Measurements from ENCODE around the gene DPF1. TPM values are rescaled to one million over a fixed set of nuclear protein-coding genes. Genes with fewer than 3 reads are reported as not detected.

The DPF1 gene
- total and polyA plus RNA-seq, 2 experiments from 2014 or later, result 6.5 to 7.8 TPM

GRCh38 chr19:38209152-38209551 lies 14.9 kb downstream of the DPF1 start:
- peaks cover 28% of the 10 kb centered on the region for H3K4me1 ChIP-seq (ENCODE audit: low read depth)
- TF ChIP-seq CTCF (IDR thresholded peaks at IDR 0.05; ENCODE audit: low read depth, low read length), result no peak
- no peaks in the 10 kb centered on the region for H3K36me3 ChIP-seq
- no peak for DNase-seq (ENCODE audit: low read depth in 1 of 2, low spot score in 1 of 2)
- H3K27ac ChIP-seq, result no peak overlapping the region
- H3K4me3 ChIP-seq, result no peak overlapping the region
- peaks cover 25% of the 10 kb centered on the region for H3K27me3 ChIP-seq
- no peaks in the 10 kb centered on the region for H3K9me3 ChIP-seq (ENCODE audit: low read depth)

- no peaks in the 10 kb centered on the region for H3K36me3 ChIP-seq
Measured at GRCh38 chr19:38208571-38208970, 15.5 kb downstream of the DPF1 start.

GRCh38 chr19:38207543-38207942 lies 16.5 kb downstream of the DPF1 start:
- no peaks in the 10 kb centered on the region for H3K9me3 ChIP-seq (ENCODE audit: low read depth)
- no peak for DNase-seq (ENCODE audit: low read depth in 1 of 2, low spot score in 1 of 2)
- H3K27ac ChIP-seq, result no peak overlapping the region
- peaks cover 25% of the 10 kb centered on the region for H3K27me3 ChIP-seq
- H3K4me3 ChIP-seq, result no peak overlapping the region
- peaks cover 28% of the 10 kb centered on the region for H3K4me1 ChIP-seq (ENCODE audit: low read depth)
- H3K36me3 ChIP-seq, result no peaks in the 10 kb centered on the region
- no peak for TF ChIP-seq CTCF (IDR thresholded peaks at IDR 0.05; ENCODE audit: low read depth, low read length)

More at GRCh38 chr19:38208571-38208970, 15.5 kb downstream of the DPF1 start:
- no peak overlapping the region for H3K4me3 ChIP-seq
- no peak for TF ChIP-seq CTCF (IDR thresholded peaks at IDR 0.05; ENCODE audit: low read depth, low read length)
- H3K9me3 ChIP-seq (ENCODE audit: low read depth), result no peaks in the 10 kb centered on the region
- no peak overlapping the region for H3K27ac ChIP-seq
- H3K27me3 ChIP-seq, result peaks cover 25% of the 10 kb centered on the region
- peaks cover 28% of the 10 kb centered on the region for H3K4me1 ChIP-seq (ENCODE audit: low read depth)
- no peak for DNase-seq (ENCODE audit: low read depth in 1 of 2, low spot score in 1 of 2)

- Histone ChIP-seq H3K4me3 (no peak overlapping the region), H3K27ac (no peak overlapping the region), H3K4me1 (ENCODE audit: low read depth) (peaks cover 28% of the 10 kb centered on the region), H3K27me3 (peaks cover 25% of the 10 kb centered on the region), H3K9me3 (ENCODE audit: low read depth) (no peaks in the 10 kb centered on the region), H3K36me3 (no peaks in the 10 kb centered on the region)
- no peak for TF ChIP-seq CTCF (IDR thresholded peaks at IDR 0.05; ENCODE audit: low read depth, low read length)
- DNase-seq (ENCODE audit: low read depth in 1 of 2, low spot score in 1 of 2), result no peak
Measured at GRCh38 chr19:38206928-38207327, 17.1 kb downstream of the DPF1 start.

GRCh38 chr19:38206006-38206745 lies 17.8 kb downstream of the DPF1 start:
- H3K36me3 ChIP-seq, result no peaks in the 10 kb centered on the region
- H3K9me3 ChIP-seq (ENCODE audit: low read depth), result no peaks in the 10 kb centered on the region
- DNase-seq (ENCODE audit: low read depth in 1 of 2, low spot score in 1 of 2), result no peak
- H3K4me1 ChIP-seq (ENCODE audit: low read depth), result peaks cover 22% of the 10 kb centered on the region
- no peak for TF ChIP-seq CTCF (IDR thresholded peaks at IDR 0.05; ENCODE audit: low read depth, low read length)
- peaks cover 23% of the 10 kb centered on the region for H3K27me3 ChIP-seq
- no peak overlapping the region for H3K4me3 ChIP-seq
- H3K27ac ChIP-seq, result no peak overlapping the region

Measured in cardiac muscle cell (in vitro differentiated cells and primary cell).